Myocyte (in vitro differentiated cells): ENCODE data around the gene SLC35F3. TPM values are rescaled to one million over a fixed set of nuclear protein-coding genes. Genes with fewer than 3 reads are reported as not detected.

Experiments used
- DNase-seq: peaks from one replicate; pipeline ENCODE4 v3.0.0-alpha.2; 2012; ENCODE audit warnings: low read depth
- total RNA-seq: library from RNA; depleted of rRNA; stranded (reverse); fragments of >200 nt; gene quantifications from 2 replicates; pipeline ENCODE4 v1.2.3, GENCODE V29; 2014

The SLC35F3 gene
- total RNA-seq, 1 donor from 2014 or later = not detected

DNA sequence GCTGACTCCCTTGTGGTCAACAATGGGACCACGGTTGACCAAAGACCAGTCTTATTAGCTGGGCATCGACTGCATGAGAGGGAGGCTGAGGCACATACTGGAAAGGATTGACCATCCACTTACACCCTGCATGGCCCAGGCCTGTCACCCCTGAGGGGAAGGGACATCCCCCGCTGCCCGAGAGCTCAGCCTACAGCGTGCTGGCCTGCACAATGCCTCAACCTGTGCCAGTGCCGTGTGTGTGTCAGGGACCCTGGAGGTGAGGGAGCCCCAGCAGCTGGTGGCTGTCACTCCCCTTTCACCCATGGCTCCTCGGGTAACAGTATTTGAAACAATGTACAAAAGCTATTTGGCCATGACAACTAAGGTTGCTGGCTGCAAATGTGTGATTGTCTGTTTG lies 67.3 kb downstream of the SLC35F3 start:
- DNase-seq = no peak

DNA sequence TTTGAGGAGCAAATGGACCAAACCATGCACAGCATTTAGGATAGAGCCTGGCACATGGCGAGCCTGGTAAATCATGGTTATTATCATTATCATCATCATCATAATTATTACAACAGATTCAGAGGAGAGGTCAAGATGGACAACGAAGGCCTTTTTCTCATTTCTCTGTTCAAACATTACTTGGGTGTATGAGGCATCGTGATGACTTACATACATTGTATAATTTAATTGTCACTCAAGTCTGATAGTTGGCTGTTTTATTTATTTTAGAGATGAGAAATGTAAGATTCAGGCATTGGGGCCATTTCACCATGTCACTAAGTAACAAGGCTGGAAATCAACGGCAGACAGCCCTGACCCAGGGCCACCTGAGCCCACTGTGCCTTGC lies 68.1 kb downstream of the SLC35F3 start:
- no peak for DNase-seq

DNA sequence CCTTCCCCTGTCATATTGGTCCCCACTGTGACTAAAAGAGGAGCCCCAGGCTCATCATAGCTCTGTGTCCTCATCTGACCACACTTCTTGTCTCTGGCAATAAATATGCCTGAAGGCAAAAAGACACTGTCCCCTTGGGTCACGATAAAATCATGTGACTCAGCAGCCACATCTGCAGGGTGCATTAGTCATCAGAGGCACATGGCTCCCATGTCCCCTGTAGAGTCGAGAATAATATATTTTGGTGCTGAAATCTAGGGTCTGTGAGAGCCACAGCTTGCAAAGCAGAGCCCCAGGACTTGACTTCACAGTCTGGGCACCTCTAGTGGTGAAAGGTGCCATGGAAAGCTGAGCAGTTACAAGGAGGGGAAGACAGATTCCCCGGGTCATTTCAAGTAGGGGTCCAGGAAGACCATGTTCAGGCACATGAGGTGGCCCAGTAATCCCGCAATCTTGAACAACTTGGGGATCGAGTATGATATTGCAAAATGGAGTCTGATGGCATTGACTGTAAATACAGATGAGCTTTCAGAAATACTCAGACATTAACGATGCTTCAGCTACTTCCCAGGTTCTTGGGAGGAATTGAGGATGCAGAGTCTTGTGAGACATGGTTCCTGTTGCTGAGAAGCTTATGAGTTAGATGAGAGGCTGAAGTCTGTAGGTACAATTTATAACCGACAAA lies 68.6 kb downstream of the SLC35F3 start:
- DNase-seq = no peak

DNA sequence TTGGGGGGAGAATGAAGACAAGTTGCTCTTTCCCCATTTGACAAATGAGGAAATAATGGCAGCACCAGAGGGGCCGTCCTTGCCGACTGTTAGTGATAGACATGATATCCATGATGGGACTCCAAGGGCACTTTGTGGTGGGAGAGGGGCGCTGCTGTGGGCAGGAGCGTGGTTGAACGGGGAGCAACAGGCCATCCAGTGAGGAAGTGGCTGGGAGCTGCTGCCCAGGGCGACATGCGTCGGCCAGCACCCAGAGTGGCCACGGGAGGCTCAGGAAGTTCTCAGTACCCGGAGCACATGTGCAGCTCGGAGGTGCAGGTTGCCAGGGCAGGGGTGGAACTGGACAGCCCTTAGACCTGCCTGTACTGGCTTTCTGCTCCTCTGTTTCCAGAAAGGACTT lies 71.0 kb downstream of the SLC35F3 start:
- DNase-seq = no peak

DNA sequence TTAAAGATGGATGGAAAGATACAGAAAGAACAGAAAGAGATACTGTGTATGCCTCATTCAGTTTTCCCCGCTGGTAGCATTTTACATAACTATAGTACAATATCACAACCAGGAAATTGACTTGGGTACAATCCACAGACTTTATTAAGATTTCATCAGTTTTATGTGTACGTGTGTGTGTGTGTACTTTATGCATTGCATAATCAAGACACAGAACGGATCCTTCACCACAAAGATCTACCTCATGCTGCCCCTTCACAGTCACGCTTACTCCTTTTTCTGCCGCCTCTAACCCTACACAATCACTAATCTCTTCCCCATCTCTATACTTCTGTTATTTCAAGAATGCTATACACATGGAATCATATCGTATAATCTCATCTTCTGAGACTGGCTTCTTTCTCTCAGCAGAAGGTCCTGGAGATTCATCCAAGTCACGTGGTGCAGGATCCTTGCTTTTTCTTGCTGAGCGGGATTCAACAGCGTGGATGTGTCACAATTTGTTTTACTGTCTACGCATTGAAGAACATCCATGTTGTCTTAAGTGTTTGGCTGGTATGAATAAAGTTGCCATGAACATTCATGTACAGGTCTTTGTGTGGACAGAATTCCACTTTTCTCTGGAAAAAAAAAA lies 76.7 kb downstream of the SLC35F3 start:
- no peak for DNase-seq

DNA sequence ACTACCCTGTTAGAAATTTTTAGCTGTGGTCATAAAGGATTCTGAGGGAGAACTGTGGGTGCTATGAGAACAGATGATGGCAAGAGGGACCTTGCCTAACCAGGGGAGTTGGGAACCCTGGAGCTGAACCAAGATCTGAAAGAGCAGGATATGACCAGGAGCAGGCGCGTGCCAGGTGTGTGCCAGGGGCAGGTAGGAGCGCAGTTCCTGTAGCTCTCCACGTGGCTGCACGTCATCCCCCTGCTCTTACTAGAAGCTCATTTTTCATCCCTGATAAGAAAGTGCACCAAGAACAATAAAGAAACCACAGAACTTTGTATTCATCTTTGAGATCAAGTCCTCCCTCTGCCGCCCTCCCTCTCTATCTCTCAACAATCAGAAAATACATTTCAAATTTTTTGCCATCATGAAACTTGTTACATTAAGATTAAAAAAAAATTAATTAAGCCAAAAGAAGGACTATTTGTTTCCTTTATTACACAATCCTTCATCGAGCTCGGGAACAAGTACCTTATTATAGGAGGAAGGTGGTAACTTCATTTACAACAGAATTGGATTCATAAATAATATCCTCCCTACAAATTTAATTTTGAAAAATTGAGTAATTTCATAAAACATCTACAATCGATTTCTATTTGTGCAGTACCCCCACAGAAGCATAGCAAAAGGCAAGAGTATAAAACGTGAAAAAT lies 78.5 kb downstream of the SLC35F3 start:
- no peak for DNase-seq

DNA sequence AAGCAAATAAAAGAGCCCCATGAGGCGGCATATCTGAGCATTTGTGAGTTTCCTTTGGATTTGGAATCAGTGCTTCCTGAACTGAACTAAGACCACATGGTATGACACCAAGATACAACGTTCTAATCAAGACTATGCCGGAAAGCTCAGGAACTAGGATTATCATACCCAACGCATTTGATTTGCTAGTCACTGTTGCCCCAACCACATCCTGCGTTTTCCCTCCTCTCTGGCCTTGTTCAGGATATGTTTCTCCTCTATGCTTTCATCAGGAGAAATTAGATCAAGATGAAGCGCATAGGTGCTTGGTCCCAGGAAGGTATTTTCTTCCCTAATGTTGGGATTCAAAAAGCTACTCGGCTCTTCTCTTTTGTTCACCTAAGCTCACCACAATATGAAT lies 79.3 kb downstream of the SLC35F3 start:
- no peak for DNase-seq

DNA sequence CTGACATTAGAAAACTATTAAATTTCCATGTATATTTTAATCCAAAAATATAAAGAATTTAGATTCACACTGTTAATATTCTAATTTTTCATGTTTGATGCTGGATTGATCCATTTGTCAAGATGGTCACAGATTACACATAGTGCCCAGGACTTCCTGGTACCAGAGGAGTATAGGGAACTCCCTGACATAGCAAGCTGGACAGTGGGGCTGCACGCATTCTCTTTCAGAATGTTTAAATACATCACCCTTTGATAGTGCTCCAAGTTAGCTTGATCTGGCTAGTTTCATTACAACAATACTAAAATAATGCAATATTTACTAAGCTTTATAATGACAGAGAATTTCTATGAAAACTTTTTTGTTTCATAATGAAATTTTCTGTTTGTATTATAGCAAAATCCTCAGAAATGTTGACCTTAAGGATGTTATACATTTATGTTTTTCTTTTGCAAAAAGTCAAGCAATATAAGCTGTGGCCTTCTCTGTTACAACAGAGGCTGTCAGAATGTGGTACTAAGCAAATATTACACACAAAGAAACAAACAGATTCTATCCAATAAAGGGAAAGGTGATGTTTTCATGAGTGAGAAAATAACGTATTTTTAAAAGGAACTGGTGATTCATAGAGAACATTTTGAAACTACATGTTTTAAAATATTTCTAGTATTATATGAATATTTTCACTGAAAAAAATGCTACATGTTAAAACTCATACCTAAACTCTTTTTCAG lies 84.7 kb downstream of the SLC35F3 start:
- no peak for DNase-seq

DNA sequence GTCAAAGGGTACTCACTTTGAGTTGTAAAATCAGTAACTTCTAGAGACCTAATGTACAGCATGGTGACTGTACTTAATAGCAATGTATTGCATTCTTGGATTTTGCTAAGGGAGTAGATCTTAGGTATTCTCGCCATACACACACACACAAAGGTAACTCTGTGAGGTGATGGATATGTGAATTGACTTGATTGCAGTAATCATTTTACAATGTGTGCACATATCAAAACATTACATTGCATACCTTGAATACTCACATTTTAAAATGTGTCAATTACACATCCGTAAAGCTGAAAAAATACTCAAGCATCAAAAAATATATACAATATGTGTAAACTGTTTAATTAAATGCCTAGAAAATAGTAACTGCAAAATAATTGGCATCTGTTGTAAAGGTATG lies 86.0 kb downstream of the SLC35F3 start:
- no peak for DNase-seq

DNA sequence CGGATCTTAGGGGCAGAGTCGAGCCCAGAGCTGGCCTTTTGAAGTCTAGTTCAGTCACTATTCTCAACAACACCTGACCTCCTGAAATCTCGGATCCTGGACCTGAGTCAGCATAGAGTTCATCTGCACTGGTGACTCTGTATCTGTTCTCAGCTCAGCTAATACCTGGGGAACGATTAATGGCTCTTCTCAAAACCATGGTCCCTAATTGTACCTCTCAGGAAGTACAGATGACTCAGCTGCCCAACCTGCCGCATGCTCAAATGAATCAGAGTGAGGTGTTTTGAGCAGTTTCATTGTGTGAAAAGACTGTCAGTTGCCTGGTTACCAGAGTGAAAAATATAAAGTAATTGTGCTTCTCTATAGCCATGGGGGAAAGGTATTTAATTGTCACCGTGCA lies 89.2 kb downstream of the SLC35F3 start:
- no peak for DNase-seq

DNA sequence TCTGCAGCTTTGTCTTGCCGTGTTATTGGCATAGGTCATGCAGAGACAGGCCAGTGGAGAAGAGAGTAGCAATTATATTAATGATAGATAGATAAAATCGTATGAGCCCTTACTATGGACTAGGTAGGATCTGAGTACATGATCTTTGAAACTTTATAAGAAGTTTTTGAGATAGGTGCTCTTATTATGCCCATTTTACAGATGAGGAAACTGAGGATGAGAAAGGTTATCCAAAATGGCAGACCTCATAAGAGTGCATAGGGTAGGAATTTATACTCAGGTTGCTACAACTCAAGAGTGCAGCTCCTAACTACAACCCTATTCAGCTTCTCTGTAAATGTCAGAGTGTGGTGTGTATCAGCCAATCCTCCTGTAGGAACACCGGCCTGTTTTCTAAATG lies 89.6 kb downstream of the SLC35F3 start:
- no peak for DNase-seq

DNA sequence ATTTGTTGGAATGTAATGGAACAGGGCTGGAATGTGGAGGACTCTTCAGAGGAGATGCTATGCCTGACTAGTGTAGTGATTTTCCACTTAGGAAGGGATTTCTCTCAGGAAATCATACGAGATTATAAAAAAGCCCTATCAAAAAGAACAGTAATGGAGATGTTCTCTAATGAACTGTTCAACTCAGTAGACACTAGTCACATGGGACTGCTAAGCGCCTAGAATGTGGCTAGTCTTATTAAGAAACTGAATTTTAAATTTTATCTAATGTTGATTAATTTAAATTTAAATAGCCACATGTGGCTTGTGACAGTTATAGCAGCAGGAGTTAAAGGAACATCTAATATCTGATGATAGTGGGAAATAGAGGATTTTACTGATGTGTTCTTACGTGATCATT lies 94.0 kb downstream of the SLC35F3 start:
- no peak for DNase-seq

DNA sequence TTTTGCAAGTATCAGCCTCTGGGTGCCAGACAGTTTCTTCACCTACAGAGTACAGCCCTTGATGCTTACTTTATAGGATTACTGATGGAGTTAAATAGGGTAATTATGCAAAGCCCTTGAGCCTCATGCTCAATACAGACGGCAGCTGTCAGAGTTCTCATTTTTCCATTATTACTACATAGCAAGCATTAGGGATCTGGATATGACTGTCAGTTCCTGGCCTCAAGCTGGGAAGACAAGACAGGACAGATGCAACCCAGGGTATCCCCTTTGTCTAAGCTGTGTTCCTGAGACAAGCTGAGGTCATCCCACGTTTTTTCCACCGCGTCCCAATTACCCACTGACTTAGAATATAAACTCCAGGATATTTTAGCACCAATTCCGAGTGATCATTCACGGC lies 94.4 kb downstream of the SLC35F3 start:
- peak; percentile 16 for DNase-seq

DNA sequence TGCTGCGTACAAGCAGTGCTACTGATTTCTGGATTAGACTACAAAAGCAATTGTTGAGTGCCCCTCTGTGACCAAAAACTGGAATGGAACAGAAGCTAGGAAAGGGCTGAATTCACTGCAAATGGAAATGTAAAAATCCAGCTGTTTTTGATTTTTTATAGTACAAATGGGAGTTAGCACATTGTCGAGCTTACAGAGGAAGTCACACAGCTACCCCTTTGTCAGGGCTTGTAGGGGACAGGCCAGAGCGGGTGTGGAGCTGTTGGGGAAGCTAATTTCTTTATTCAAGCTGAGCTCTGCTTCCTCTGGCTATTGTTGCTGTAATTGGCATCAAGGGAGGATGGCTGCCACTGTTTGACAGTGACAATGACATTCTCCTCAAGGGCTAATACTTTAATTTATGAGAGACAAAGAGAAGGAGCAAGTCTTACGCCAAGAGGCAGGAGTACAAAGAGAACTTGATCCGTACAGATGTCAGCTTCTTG lies 96.1 kb downstream of the SLC35F3 start:
- DNase-seq = no peak

DNA sequence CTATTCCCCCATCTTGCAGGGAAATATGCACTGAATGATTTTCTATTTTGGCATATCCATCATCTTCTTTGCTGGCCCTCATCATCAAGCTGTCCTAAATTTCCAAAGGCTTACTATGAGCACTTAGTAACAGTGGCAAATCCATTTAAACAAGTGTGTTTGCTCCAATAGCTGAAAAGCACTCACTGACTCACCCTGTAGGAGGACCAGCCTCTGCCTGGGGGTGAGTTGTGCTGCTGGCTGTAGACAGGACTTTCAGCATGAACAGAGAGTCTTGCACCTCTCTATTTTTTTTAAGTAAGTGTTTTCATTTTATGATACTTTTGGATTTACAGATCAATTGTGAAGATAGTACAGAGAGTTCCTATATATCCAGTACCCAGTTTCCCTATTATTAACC lies 97.3 kb downstream of the SLC35F3 start:
- no peak for DNase-seq

DNA sequence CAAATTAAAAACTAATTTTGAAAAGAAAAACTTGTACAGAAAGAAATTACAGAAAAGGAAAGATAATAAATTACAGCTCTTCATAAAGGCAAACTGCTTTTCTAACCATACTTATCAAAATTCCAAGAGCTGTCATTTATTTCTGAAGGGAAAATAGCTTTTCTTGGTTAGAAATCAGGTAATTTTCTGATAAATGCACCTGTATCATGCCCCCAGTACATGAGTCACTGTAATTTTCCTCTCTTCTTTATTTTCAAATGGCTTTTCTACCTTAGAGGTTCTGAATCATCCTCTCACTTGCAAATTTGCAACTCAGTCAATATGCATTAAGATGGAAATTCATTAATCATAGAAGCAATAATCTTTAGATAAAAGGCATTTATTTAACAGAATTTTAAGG lies 100.1 kb downstream of the SLC35F3 start:
- DNase-seq = no peak

DNA sequence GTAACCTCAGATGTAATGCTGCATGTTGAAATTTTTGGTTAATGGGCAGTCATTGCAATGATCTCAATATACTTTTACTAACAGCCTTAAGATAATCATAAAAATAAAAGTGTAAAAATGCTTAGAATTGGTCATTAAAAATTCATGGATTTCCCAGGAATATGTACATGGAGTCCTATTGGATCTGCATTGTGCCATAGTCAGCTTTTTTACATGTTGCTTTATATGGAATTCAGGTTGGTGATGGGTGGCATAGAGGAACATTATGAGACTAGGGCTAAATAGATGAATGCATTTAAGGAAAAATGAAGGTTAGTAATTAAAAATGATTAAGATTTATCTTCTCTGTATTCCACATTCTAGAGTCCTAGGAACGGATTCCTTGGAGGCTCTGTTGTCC lies 103.2 kb downstream of the SLC35F3 start:
- no peak for DNase-seq

DNA sequence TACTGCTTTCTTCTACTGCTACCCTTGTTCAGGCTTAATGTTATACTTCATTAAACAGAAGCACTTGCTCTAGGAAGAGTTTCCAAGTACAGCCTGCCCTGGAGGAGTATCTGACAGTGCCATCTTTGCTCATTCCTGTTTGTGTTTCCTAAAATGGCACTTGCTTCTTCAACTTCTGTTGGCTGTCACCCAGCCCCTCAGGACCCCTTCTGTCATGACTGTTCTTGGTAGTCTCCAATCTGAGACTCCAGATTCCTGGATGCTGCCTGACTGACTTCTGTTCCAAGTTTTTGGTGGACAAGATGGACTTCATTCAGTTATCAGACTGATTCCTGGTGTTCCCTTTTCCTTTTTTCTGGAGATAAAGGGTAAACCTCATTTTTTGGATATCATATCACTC lies 104.1 kb downstream of the SLC35F3 start:
- no peak for DNase-seq

DNA sequence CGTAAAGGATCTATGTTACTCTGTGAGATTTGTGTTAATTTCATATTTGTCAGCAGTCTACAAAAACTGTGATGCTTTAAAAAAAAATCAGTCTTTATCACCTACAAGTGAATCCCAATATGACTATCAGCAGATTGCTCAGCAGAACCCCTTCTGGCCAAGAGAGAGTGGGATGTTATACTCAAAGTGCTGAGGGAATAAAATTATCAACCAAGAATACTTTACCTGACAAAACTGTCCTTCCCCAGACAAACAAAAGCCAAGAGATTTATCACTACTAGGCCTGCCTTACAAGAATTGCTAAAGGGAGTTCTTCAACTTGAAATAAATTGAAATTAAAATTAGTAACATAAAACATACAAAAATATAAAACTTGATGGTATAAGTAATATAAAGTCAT lies 105.2 kb downstream of the SLC35F3 start:
- no peak for DNase-seq

DNA sequence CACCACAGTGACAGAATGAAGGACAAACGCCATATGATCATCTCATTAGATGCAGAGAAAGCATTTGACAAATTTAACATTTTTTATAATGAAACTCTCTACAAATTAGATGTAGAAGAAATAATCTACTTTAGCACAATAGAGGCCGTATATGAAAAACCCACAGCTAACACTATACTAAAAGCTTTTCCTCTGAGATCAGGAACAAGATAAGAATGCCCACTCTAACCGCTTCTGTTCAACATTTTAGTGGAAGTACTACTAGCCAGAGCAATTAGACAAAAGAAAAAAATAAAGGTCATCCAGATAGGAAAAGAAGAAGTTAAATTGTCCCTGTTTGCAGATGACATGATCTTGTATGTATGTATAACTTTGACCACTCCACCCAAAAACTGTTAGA lies 109.7 kb downstream of the SLC35F3 start:
- no peak for DNase-seq

DNA sequence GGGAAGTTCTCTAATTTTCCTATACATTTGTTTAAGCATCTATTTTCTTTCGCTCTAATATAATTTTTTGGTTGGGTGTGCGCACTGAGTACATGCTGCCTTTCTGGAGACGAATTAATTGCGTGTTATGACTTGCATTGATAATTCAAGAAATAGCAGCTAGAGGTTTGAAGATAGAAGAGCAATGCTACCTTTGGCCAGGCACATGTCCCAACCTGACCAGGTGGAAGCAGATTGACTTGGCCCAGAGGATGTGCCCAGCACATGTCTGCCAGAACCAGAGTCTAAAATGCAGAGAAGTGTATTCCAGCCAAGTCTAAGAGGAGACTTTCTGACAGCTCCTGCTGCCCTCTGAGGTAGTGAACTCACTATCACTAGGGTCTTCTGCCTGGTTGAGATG lies 114.3 kb downstream of the SLC35F3 start:
- no peak for DNase-seq

DNA sequence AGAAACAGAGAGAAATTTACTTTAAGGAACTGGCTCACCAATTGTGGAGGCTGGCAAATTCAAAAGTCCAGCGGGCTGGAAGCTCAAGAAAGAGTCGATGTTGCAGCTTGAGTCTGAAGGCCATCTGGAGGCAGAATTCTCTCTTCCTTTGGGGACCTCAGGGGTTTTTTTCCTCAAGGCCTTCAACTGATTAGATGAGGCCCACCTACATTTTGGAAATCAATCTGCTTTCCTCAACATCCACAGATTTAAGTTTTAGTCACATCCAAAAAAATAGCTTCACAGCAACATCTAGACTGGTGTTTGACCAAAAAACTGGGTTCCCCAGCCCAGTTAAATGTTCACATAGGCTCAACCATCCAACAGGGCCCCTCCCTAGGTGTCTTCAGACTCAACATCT lies 114.9 kb downstream of the SLC35F3 start:
- no peak for DNase-seq
